Natural killer cell (primary cell): ENCODE results near the gene CCDC201. TPM values are rescaled to one million over a fixed set of nuclear protein-coding genes. Genes with fewer than 3 reads are reported as not detected.
"Not testable (repeated sequence)": the region's sequence is repeated elsewhere in the genome, so short reads cannot be mapped to it uniquely, and the experiment has no call there.

Experiments used
- ATAC-seq, 3 donors: fragments of 150-1000 bp in 2 of 3; fragments of 200-7000 bp in 1 of 3; cut with Tn5 transposase; 1 replicate in 1 of 3; 2 replicates in 2 of 3; pipeline ENCODE4 v1.10.0; 2021; ENCODE audit warnings: mild to moderate bottlenecking in 2 of 3, moderate library complexity in 2 of 3
- DNase-seq, 2 donors: peaks; one replicate each; pipeline versions ENCODE4 v3.0.0 to v3.0.0-alpha.2; 2013 to 2021; ENCODE audit warnings: mixed read lengths in 1 of 2
- H3K27ac ChIP-seq: one replicate; pipeline ENCODE4 v1.5.1; 2013; ENCODE audit warnings: mild to moderate bottlenecking, low read length
- H3K27me3 ChIP-seq: one replicate; pipeline ENCODE4 v1.6.1; 2013; ENCODE audit warnings: low read length; ENCODE audit not compliant: control insufficient read depth, insufficient read depth
- H3K36me3 ChIP-seq: one replicate; pipeline ENCODE4 v1.6.1; 2013; ENCODE audit warnings: low read length; ENCODE audit not compliant: control insufficient read depth, insufficient read depth
- H3K4me1 ChIP-seq: one replicate; pipeline ENCODE4 v1.6.1; 2013; ENCODE audit warnings: low read length; ENCODE audit not compliant: control insufficient read depth, insufficient read depth
- H3K4me3 ChIP-seq: one replicate; pipeline ENCODE4 v1.5.1; 2013; ENCODE audit warnings: low read length
- H3K9me3 ChIP-seq: one replicate; pipeline ENCODE4 v1.6.1; 2013; ENCODE audit warnings: low read length; ENCODE audit not compliant: control insufficient read depth, insufficient read depth
- H3K27ac Mint-ChIP-seq, 2 donors: one replicate each; pipeline ENCODE4 v1.8.0; 2022; ENCODE audit warnings: mild to moderate bottlenecking in 2 of 2, mixed read lengths in 2 of 2, moderate library complexity in 1 of 2
- H3K27me3 Mint-ChIP-seq, 2 donors: one replicate each; pipeline ENCODE4 v1.8.0; 2022; ENCODE audit warnings: low read depth in 2 of 2, mixed read lengths in 2 of 2
- H3K36me3 Mint-ChIP-seq: one replicate; pipeline ENCODE4 v1.8.0; 2022; ENCODE audit warnings: mixed read lengths
- H3K4me1 Mint-ChIP-seq, 2 donors: one replicate each; pipeline ENCODE4 v1.8.0; 2022; ENCODE audit warnings: mixed read lengths in 2 of 2
- H3K4me3 Mint-ChIP-seq: one replicate; pipeline ENCODE4 v1.8.0; 2022; ENCODE audit warnings: mild to moderate bottlenecking, moderate library complexity, mixed read lengths
- H3K9me3 Mint-ChIP-seq, 2 donors: one replicate each; pipeline ENCODE4 v1.8.0; 2022; ENCODE audit warnings: mixed read lengths in 2 of 2
- WGBS: methylation state at CpG from one replicate; pipeline ENCODE4 v1.1.7; 2013; ENCODE audit warnings: missing lambda C conversion rate; ENCODE audit not compliant: insufficient coverage; 5-methylcytosine and 5-hydroxymethylcytosine counted together
- intact Hi-C: fragments of 100-400 bp; cut with micrococcal nuclease; formaldehyde crosslinking; loops from one replicate; pipeline ENCODE4 v1.14.2; 2022
- total RNA-seq, 4 donors: library from RNA; stranded (reverse); fragments of 120-200 nt in 1 of 4; gene quantifications; one replicate each; pipeline versions ENCODE4 v1.2.3 to v1.2.4, GENCODE V29; 2013 to 2022
- TF ChIP-seq, protein P1 (sequence below): fragments of 200-600 bp; IDR thresholded peaks from one replicate; pipeline ENCODE4 v1.8.0; 2022; ENCODE audit warnings: antibody characterized with exemption

Gene CCDC201
- total RNA-seq, 3 donors from 2014 or later (not counting 1 experiment from before 2014, with no cell fraction given): not detected

DNA sequence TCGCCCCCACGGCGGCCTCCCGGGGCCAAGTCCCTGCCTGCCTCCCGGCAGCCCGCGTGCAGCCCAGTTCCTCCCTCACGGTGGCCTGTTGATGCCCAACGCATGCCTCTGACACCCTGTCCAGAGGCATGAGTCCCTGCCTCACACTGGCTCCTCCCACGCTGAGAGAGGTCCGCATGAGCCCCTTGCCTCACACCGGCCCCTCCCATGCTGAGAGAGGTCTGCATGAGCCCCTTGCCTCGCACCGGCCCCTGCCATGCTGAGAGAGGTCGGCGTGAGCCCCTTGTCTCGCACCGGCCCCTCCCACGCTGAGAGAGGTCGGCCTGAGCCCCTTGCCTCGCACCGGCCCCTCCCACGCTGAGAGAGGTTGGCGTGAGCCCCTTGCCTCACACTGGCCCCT lies 59.9 kb downstream of the CCDC201 start:
- H3K27ac Mint-ChIP-seq: no peak overlapping the region
- H3K27me3 Mint-ChIP-seq: no peaks in the 10 kb centered on the region
- Histone ChIP-seq H3K36me3 (no peaks in the 10 kb centered on the region), H3K27me3 (no peaks in the 10 kb centered on the region), H3K4me3 (no peak overlapping the region), H3K4me1 (no peaks in the 10 kb centered on the region), H3K9me3 (no peaks in the 10 kb centered on the region), H3K27ac (no peak overlapping the region)
- no peak overlapping the region for H3K4me3 Mint-ChIP-seq
- H3K9me3 Mint-ChIP-seq: no peaks in the 10 kb centered on the region
- no peak for ATAC-seq
- no peaks in the 10 kb centered on the region for H3K36me3 Mint-ChIP-seq
- intact Hi-C loops: no loop called here
- H3K4me1 Mint-ChIP-seq: no peaks in the 10 kb centered on the region
- TF ChIP-seq, protein P1, sequence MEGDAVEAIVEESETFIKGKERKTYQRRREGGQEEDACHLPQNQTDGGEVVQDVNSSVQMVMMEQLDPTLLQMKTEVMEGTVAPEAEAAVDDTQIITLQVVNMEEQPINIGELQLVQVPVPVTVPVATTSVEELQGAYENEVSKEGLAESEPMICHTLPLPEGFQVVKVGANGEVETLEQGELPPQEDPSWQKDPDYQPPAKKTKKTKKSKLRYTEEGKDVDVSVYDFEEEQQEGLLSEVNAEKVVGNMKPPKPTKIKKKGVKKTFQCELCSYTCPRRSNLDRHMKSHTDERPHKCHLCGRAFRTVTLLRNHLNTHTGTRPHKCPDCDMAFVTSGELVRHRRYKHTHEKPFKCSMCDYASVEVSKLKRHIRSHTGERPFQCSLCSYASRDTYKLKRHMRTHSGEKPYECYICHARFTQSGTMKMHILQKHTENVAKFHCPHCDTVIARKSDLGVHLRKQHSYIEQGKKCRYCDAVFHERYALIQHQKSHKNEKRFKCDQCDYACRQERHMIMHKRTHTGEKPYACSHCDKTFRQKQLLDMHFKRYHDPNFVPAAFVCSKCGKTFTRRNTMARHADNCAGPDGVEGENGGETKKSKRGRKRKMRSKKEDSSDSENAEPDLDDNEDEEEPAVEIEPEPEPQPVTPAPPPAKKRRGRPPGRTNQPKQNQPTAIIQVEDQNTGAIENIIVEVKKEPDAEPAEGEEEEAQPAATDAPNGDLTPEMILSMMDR: no peak
- WGBS: 97% methylated on average over 24 of the region's 24 CpGs
- no peak for DNase-seq

DNA sequence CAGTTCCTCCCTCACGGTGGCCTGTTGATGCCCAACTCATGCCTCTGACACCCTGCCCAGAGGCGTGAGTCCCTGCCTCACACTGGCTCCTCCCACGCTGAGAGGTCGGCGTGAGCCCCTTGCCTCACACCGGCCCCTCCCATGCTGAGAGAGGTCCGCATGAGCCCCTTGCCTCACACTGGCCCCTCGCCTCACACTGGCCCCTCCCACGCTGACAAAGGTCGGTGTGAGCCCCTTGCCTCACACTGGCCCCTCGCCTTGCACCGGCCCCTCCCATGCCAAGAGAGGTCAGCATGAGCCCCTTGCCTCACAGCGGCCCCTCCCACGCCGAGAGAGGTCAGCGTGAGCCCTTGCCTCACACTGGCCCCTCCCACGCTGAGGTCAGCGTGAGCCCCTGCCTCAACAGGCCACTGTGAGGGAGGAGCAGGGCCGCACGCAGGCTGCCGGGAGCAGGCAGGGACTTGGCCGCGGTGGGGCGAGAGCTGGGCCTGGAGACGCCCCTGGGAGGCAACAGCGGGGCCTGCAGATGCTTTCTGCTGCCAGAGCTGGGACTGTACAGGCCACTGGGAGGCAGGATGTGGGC lies 61.1 kb downstream of the CCDC201 start:
- WGBS: 94% methylated on average over 26 of the region's 26 CpGs
- intact Hi-C loops, ATAC-seq, H3K36me3 ChIP-seq, H3K4me1 ChIP-seq, H3K4me1 Mint-ChIP-seq, H3K9me3 Mint-ChIP-seq, H3K4me3 ChIP-seq, H3K27me3 Mint-ChIP-seq, H3K36me3 Mint-ChIP-seq, H3K9me3 ChIP-seq, H3K27ac ChIP-seq, H3K27me3 ChIP-seq, DNase-seq, H3K27ac Mint-ChIP-seq, H3K4me3 Mint-ChIP-seq: not testable (repeated sequence)

DNA sequence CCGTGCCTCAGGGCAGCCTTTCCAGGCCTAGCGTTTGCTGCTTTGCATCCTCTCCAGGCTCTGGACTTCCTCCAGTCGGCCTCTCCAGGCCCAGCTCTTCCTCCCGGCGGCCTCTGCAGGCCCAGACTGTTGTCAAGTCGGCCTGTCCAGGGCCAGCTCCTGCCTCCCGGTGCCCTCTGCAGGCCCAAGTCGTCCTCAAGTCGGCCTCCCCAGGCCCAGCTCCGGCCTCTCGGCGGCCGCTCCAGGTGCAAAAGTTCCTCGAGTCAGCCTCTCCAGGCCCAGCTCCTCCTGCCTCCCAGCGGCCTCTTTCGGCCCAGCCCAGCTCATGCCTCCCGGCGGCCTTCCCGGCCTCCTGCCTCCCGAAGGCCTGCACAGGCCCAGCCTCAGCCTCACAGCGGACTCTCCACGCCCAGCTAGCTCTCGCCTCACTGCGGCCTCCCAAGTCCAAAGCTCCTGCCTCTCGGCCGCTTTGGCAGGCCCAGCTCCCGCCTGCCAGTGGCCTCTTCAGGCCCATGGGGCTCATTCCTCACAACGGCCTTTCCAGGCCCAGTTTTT lies 62.4 kb downstream of the CCDC201 start:
- H3K9me3 ChIP-seq, H3K27me3 Mint-ChIP-seq, H3K9me3 Mint-ChIP-seq, H3K4me3 Mint-ChIP-seq, ATAC-seq, H3K27me3 ChIP-seq, H3K4me1 ChIP-seq, H3K27ac ChIP-seq, H3K4me3 ChIP-seq, H3K4me1 Mint-ChIP-seq, DNase-seq, H3K36me3 Mint-ChIP-seq, intact Hi-C loops, H3K36me3 ChIP-seq: not testable (repeated sequence)
- 96% methylated on average over 27 of the region's 28 CpGs for WGBS
- peak overlapping the region in 1 of 2 donors; percentile 48 for H3K27ac Mint-ChIP-seq

Other genes starting within 250 kb of the CCDC201 start
- not detected for gene IGFBP1, start 15.4 kb upstream of the CCDC201 start, total RNA-seq
- 10 to 100 TPM in 1 of 3 donors, 1 to 10 TPM in 1, under 1 TPM in 1; 0.39 to 10.2 (median 1.2) TPM for gene IGFBP3, start 48.2 kb upstream of the CCDC201 start, total RNA-seq